ENCODE results near the gene LIPA.

GRCh38 chr10:89273680-89274079, 22.1 kb upstream of the LIPA start:
- TF ChIP-seq ZNF565 (CRISPR knock-in tag; conservative IDR thresholded peaks at IDR 0.05; ENCODE audit: low read depth) (no peak), ZNF8 (CRISPR knock-in tag; IDR thresholded peaks at IDR 0.05) (no peak), ZFP3 (CRISPR knock-in tag; IDR thresholded peaks at IDR 0.05) (no peak), CSDC2 (CRISPR knock-in tag; IDR thresholded peaks at IDR 0.05) (no peak), ARNTL (CRISPR knock-in tag; IDR thresholded peaks at IDR 0.05; ENCODE audit: borderline replicate concordance, low read depth) (no peak), ESRRG (CRISPR knock-in tag; IDR thresholded peaks at IDR 0.05) (no peak), BACH2 (CRISPR knock-in tag; IDR thresholded peaks at IDR 0.05; ENCODE audit: borderline replicate concordance) (no peak), ZFP30 (CRISPR knock-in tag; IDR thresholded peaks at IDR 0.05) (no peak)
